Activated CD4-positive, alpha-beta T cell treated with anti-CD3 and anti-CD28 coated beads, Interleukin-2, amount 50 U/mL, for 16 hours (primary cell): ENCODE data around the gene CCDC175.

Source experiments
- DNase-seq: peaks from one replicate; pipeline ENCODE4 v3.0.0-alpha.2; 2020

CCDC175 gene

GRCh38 chr14:59576332-59577294, at the start of gene CCDC175:
TSS of gene CCDC175 (minus strand) at chr14:59576812. CDS start at chr14:59576775, 37 bp downstream.
- DNase-seq: peak; percentile 84

- DNase-seq: no peak
Observed at GRCh38 chr14:59622631-59623030, 46.0 kb upstream of the CCDC175 start.

GRCh38 chr14:59619061-59619460, 42.4 kb upstream of the CCDC175 start:
- no peak for DNase-seq

- DNase-seq: no peak
Observed at GRCh38 chr14:59601056-59601455, 24.4 kb upstream of the CCDC175 start.

- no peak for DNase-seq
Observed at GRCh38 chr14:59600211-59600945, 23.8 kb upstream of the CCDC175 start.

GRCh38 chr14:59595071-59595470, 18.5 kb upstream of the CCDC175 start:
- DNase-seq: no peak

- no peak for DNase-seq
Observed at GRCh38 chr14:59591641-59592370, 15.2 kb upstream of the CCDC175 start.

- DNase-seq: no peak
Observed at GRCh38 chr14:59588101-59588500, 11.5 kb upstream of the CCDC175 start.

GRCh38 chr14:59585891-59586554, 9.4 kb upstream of the CCDC175 start:
- no peak for DNase-seq

GRCh38 chr14:59583755-59584154, 7.1 kb upstream of the CCDC175 start:
- DNase-seq: no peak

- DNase-seq: no peak
Observed at GRCh38 chr14:59582845-59583509, 6.4 kb upstream of the CCDC175 start.

GRCh38 chr14:59582161-59582560, 5.5 kb upstream of the CCDC175 start:
- no peak for DNase-seq

GRCh38 chr14:59580911-59581310, 4.3 kb upstream of the CCDC175 start:
- no peak for DNase-seq

GRCh38 chr14:59570122-59570521, 6.5 kb downstream of the CCDC175 start:
- no peak for DNase-seq

- DNase-seq: no peak
Observed at GRCh38 chr14:59566725-59567124, 9.9 kb downstream of the CCDC175 start.

- DNase-seq: no peak
Observed at GRCh38 chr14:59566296-59566695, 10.3 kb downstream of the CCDC175 start.

- no peak for DNase-seq
Observed at GRCh38 chr14:59565087-59565486, 11.5 kb downstream of the CCDC175 start.

- no peak for DNase-seq
Observed at GRCh38 chr14:59564366-59564765, 12.2 kb downstream of the CCDC175 start.

- no peak for DNase-seq
Observed at GRCh38 chr14:59547310-59547709, 29.3 kb downstream of the CCDC175 start.

- no peak for DNase-seq
Observed at GRCh38 chr14:59543873-59544272, 32.7 kb downstream of the CCDC175 start.

GRCh38 chr14:59541731-59542130, 34.9 kb downstream of the CCDC175 start:
- no peak for DNase-seq

GRCh38 chr14:59540852-59541251, 35.8 kb downstream of the CCDC175 start:
- no peak for DNase-seq
